HS-5 (cell line): ENCODE results near the gene C8G.

ENCODE experiments used
- DNase-seq: peaks from one replicate; pipeline ENCODE4 v3.0.0-alpha.2; 2012; ENCODE audit warnings: low read depth

C8G gene

DNA sequence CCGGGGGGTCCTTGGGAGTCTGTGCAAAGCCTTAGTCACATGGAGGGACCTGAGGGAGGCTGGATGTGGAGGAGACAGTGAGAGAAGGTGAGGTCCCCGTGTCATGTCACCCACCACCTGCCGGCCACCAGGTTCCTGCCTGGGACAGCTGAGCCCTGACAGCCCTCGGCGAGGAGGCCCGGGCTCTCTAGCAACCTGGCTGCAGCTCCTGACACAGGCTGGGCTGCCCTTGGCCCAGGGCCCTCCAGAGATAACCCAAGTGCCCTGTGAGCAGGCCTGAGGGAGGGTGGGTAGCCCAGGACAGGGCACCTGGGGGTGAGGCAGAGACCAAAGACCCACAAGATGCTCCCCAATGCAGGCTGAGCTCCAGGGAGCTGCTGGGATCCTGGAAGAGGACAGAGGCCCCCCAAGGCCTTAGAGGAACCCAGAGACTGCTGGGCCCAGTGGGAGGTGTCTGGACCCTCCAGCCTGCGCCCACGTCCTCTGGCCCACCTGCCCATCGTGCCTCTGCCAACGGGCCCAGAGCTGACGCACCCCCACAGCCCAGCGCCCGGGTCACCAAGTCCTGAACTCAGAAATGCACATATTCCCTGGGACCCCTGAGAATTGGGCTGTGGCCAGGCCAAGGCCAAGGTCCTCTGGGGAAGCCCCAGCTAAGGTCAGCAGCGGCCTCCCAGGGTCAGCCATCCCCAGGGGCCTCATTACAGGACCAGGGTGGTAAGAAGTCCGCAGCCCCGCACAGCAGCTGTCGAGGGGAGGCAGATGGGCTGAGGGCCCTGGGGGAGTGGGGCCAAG is 23.5 kb downstream of the C8G start:
- no peak for DNase-seq

DNA sequence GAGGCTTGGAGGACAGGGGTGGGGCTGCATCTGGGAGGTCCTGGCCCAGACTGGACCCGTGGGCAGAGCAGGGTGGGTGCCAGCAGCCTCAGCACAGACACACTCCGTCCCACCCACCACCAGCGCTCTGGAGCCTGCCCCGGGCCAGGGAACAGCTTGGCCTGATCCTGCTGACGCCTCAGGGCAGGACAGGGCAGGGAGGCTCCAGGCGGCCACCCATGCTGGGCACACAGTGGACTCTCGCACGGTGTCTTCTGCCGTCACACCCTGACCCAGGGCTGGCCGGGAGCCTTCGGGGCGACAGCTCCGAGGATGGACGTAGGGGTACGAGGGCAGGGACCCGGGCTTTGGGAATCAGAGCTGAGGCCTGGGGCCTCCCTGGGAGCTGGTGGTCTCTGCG is 24.1 kb downstream of the C8G start:
- no peak for DNase-seq

DNA sequence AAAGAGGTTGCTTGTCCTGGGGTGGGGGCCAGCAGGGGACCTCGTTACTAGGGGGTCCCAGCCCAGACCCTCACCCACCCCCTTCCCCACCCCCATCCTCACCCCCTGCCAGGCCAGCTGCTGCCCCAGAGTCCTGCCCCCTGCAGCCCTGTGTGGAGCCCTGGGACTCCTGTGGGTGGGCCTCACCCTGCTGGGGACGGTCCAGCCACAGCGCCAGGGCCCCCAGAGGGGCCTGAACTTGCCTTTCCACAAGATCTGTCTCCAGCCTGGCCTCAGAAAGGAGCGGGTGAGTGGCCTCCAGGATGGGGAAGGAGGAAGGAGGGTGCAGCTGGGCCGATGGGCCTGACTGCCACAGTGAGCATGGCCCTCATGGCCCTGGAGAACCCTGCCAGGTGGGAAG is 24.7 kb downstream of the C8G start:
- DNase-seq: no peak

DNA sequence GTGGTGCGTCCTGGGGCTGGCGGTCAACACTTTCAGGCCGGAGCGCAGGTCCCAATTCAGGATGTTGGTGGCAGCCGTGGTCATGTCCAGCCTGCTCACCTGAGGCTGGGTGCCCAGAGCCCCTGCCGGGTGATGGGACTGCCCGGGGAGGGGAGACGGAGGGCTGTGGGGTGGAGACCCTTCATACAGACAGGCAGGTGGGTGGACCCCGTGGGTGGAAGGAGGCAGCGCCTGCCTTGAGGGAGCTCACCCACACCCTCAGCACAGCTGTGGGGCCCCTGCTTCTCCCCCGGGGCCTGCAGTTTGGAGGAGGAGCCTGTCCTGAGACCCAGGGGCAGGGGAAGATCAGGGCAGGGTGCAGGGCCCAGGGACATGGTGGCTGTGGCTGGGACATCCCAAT is 25.3 kb downstream of the C8G start:
- no peak for DNase-seq

DNA sequence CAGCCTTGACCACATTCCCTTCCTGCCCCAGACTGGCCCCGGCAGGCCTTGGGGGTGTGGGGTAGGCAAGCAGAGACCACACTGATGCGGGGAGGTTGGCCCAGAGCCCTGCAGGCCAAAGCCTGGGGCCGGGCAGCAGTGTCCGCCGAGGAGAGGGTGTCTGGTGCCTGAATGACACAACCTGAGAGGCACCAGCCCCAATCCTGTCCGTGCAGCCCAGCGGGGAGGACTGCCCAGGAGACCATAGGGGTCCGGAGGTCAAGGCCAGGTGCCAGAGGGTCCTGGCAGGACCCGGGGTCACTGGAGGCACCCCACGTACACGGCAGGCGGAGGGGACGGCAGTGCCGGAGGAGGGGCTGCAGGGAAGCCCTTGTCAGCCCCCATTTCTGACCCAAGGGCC is 26.7 kb downstream of the C8G start:
- no peak for DNase-seq

DNA sequence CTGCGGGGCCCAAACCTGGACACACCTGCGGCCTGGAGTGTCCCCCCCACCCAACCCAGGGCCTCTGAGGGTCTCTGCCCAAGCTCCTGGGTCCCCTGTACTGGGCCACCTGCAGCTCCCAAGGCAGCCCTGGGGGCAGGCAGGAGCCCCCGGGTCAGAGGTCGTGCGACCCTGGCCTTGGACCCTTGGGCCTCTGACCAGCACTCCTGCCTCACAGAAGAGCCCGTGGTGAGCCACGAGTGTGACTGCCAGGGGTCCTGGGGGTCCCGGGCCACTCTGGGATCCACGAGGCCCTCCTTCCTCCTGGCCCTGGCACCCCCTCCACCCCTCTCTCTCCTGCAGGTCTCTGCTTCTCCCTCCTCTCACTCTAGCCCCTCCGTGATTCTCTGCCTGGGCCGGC is 27.3 kb downstream of the C8G start:
- DNase-seq: no peak

DNA sequence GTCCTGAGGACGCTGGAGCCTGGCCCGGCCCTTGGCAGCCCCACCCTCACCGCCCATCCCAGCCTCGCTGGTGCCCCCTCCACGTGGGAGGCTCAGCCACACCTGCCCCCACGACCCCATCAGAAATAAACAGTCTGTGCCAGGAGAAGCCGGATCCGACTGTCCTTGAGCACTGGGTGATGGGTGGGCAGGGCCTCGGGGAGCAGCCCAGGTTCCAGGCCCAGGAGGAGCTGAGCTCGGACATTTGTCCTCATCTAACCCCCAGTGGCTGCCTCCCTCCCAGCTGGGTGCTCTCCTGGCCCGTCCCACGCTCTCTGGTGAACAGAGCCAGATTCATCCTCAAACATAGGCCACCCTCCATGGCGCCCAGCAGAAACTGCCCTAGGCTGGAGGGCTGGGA is 27.7 kb downstream of the C8G start:
- DNase-seq: no peak

DNA sequence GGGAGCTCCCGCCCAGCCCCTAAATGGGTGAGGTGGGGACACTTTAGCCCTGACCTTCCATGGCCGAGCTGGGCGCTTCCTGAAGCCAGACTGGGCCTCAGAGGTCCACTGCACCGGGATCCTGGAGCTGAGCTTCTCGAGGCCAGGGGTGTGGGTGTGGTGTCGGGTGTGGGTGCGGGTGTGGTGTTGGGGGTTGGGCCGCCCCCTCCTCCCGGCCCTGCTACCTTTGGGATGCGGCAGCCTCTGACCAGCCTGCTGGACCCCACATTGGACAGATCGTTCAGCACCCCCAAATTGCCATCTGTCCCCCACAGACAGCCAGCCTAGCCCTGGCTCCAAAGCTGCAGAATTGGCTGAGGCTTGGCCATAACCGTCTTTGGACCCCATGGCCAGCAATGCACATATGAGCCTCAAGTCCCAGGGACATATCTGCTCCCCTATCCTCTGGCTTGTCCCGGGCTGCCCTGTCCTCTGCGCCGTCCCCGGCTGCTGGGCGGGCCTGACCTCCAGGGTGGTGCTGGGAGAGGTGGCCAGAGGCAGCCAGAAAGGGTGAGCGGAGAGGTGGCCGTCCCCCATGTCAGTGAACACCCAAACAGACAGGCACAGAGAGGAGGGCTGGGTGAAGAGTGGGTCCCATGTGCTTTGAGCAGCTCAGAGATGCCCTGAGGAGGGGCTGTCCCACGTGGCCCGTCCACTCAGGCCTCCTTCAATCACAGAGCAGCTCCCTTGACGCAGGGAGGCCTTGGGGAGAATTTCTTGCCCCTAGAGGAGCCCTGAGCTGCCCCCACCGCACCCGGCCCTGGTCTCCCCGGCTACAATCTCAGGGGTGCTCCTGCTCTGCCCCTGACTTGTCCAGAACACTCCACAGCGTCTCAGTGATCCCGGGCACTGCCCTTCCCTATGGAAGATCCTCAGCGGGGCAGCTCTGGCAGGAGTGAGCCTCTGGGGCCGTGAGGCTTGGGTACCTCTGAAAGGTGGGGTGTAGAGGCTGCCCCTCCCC is 28.9 kb downstream of the C8G start:
- no peak for DNase-seq

DNA sequence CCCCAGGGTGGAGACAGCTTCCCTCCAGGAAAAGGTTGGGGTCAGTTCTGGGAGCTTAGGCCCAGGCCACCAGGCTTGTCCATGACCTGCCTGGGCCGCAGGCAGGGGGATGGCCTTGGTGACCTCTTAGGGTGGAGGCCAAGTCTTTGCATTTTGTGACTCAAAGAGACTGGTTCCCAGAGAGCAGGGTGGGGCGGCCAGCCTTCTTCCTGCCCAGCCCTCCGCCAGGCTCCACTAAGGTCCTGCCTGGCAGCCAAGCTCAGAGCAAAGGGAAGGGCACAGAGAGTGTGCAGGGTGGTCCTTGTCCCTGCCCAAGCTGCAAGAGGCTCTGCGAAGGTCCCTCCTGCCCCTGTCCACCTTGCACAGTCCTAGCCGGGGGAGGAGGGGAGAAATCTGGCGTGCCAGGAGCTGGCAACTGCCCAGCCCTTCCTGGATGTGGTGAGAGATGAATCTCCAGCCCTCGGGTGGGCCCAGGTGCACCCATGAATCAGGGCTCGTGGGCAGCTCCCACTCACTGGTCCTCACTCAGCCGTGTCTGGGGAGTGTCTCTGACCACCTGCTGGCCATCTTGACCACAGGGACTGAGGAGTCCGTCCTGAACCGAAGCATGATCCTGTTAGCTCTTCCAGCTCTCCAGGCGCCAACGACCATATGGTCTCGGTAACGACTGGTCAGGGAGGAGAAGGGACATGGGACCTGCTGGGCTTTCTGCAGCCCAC is 29.9 kb downstream of the C8G start:
- DNase-seq: no peak

DNA sequence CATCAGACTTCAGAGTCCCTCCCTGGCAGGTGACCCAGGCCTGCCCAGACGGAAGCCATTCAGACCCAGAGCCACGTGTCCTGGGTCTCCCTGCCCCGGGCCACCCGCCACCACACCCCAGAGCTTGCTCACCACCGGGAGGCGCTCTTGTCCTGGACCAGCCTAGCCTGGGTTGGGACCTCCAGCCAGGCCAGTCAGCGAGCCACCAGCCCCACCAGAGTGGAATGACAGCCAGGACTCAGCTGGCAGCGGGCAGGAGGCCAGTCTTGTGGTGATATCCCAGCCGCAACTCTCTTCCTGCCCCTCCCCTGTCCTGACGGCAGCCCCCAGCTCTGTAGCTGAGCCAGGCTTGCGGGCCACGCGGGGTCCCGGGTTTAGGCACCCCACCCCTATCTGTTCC is 30.6 kb downstream of the C8G start:
- no peak for DNase-seq

DNA sequence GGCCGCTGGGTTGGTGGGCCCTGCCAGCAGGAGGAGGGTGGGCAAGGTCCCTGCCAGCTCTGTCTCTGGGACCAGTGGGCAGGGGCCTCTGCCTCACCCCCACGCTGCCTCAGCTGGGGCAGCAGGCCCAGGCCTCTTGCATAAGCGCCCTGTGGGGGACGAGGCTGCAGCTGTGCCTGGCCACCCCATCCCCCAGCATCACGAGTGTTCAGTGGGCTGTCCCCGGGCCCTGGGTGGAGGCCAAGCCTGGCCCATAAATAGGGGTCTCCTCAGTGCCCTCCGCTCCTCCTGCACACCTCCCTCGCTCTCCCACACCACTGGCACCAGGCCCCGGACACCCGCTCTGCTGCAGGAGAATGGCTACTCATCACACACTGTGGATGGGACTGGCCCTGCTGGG is 32.2 kb downstream of the C8G start, which contains the start of gene PTGDS:
Gene PTGDS, plus strand, starts transcription at position 282 of the 400 bp plus-strand sequence. Its CDS starts 75 bp downstream, at position 357.
- DNase-seq: no peak

DNA sequence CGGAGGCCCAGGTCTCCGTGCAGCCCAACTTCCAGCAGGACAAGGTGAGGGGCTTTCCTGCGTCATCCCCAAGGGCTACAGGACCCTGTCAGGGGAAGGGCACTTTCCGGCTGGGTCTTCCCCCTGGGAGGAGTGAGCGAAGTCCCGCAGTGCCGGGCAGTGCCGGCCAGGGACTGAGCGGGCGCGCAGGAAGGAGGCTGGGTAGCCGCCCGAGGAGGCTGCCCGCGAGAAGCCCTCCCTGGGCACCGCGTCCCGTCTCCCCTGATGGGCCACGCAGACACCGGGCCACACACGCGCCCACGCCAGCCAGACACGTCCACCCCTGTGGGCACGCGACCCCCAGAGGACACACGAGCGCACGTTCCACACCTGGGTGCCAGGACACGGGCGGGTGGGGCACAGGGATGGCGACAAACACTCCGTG is 32.6 kb downstream of the C8G start:
- DNase-seq: no peak

DNA sequence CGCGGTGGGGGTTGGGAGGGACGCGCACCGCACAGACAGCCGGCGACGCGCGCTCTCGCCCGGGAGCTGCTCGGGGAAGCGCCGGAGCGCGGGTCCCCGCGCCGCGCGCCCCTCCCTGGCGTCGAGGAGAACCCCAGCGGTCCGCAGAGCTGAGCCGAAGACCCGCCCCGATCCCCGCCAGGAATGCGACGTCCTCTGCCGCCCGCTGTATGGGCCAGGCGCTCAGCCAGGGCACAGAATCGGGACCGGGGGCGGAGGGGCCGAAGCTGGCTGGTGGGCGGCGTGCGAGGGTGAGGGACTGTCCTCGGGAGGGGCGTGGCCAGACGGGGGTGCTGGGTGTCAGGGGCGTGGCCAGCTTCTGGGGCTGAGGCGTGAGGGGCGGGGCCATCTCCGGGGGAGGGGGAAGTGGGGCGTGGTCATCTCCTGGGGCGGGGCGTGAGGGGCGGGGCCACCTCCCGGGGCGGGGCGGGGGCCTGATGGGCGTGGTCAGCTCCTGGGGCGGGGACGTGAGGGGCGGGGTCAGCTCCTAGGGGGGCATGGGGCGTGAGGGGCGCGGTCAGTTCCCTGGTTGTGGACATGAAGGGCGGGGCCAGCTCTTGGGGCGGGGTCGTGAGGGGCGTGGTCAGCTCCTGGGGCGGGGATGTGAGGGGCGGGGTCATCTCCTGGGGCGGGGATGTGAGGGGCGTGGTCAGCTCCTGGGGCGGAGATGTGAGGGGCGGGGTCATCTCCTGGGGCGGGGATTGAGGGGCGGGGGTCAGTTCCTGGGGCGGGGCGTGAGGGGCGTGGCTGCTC is 33.2 kb downstream of the C8G start:
- DNase-seq: no peak

DNA sequence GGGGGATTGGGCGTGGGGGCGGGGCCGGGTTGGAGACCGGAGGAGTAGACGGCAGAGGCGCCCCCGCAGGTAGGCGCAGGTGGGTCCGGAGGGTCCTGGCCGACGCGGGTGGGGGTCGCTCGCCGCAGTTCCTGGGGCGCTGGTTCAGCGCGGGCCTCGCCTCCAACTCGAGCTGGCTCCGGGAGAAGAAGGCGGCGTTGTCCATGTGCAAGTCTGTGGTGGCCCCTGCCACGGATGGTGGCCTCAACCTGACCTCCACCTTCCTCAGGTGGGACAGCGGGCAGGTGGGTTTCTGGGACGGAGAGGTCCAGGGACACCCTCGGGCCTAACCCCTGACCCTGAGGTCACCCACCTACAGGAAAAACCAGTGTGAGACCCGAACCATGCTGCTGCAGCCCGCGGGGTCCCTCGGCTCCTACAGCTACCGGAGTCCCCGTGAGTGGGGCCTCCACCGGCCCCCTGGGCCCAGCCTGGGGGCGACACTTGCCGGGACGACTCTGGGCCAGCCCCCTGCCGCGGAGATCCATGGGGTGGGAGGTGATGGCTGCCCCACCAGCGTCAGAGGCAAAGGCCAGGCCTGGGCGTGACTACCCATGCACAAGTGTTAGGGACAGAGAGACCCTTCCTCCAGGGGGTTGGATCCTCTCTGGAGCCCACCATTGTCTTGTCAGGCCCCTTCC is 34.0 kb downstream of the C8G start:
- no peak for DNase-seq

DNA sequence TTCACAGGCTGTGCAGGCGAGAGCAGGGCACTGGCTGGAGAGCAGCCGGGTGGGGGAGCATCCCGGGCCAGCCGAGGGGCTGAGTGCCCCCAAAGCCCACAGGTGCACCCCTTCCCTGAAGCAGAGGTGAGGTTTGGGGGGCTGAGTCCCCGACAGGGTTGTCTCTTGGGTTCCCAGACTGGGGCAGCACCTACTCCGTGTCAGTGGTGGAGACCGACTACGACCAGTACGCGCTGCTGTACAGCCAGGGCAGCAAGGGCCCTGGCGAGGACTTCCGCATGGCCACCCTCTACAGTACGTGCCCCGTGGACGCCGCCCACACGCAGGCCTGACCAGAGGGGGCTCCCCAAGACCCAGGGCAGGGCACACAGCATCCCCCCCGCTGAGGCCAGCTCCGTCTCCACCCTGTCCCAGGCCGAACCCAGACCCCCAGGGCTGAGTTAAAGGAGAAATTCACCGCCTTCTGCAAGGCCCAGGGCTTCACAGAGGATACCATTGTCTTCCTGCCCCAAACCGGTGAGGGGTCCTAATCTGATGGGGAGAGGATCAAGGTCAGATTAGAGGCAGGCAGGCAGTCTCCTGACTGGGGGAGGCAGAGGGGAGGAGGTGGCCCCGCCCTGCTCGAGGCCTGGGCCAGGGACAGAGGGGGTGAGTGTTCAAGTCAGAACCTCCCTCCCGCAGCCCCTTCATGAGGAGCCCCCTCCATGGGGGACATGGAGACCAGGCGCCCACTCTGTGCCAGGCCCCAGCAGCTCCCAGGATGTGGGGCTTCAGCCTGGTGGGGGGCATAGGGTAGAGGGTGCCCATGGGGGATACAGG is 34.9 kb downstream of the C8G start:
- DNase-seq: no peak

DNA sequence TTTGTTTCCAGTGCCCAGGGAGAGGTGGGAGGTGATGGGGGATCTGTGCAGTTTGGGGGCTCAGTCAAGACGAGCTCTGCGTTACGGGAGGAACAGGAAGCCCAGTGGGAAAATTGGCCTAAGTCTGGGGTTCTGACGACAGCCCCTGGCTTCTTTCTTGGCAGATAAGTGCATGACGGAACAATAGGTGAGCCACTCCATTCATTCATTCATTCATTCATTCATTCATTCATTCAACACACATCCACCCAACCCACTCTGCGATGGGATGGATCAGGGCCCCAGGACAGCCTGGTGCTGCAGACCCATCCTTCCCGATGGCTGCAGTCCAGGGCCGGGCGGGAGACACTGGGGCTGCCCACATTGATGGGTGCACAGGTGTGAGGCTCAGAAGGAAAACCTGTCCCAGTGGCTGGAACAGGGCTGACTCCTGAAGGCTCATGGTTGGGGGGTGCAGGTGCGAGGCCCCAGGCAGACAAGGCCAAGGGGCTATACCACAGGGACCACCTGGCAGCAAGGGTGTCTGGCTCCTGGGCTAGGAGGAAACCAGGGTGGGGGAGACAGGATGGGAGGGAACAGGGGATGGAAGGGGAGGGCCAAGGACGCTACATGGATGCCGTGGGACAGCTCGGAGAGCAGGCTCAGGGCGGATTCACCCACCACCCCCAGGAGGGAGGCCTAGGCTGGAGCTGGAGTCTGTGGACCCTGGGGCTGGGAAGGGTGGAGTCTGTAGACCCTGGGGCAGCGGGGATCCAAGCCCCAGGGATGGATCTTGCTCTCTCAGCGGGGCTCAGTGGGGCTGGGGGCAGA is 35.8 kb downstream of the C8G start:
- no peak for DNase-seq

DNA sequence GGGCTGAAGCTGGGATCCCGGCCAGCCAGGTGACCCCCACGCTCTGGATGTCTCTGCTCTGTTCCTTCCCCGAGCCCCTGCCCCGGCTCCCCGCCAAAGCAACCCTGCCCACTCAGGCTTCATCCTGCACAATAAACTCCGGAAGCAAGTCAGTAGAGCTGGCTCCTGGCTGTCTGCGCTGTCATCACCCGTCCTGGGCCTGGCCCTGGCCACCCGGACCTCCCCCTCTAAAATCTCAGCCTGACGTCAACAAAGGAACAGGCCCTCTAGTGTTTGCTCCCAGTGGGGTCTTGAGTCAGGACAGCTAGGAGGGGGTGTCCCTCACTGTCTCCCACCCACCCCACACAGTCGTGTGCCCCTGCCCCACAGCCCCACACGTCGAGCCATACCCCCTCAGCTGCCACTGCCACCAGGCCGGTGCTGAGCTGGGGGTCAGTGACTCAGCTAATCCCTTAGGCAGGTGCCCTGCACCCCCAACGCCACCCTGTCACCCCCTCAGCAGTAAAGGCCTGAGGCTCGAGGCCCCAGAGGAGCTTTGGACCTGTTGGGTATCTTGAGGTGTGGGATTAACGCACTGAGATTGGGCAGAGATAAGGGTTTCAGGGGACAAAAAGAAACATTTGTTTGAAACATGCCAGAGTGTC is 36.7 kb downstream of the C8G start:
- no peak for DNase-seq

DNA sequence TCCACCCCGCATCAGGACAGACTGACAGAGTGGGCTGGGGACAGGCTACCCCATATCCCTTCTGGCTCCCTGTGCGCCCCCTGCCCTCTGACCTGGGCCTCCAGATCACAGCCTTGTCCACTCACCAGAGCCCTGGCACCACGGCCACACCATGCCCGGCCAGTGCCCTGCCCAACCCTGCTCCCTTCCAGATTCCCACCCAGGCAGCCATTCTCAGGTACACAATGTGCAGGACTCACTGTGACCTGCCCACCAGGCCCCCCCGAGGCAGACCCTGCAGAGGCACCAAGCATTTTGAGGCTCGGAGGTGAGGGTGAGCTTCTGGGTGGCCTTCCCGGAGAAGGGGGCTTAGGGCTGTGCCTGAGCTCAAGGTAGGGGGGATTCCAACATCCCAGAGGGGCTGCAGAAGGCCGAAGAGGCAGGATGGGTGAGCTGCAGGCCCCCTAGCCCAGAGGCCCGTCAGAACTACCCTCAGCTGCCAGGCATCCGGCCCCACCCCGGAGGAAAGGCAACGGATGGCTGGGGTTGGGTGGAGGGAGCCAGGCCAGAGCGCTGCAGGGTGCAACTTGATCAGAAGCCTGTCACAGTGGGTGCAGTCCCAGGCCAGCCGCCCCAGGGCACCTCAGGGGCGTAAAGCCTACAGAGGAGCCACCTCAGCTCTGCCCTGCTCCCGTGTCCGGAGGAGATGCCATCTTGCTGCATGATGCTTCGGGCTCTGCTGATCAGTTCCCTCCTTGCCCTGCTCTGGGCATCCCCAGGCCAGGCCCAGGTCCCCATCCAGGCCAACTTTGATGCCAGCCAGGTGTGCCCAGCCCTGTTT is 37.4 kb downstream of the C8G start, which contains the start of gene LCNL1:
Gene LCNL1, plus strand, starts transcription at position 762 of the 820 bp plus-strand sequence. CDS start 594 bp downstream, outside the sequence.
- no peak for DNase-seq
